Mesothelial cell of epicardium (in vitro differentiated cells): ENCODE data around the gene ZW10. TPM values are rescaled to one million over a fixed set of nuclear protein-coding genes. Genes with fewer than 3 reads are reported as not detected.
"Not testable (repeated sequence)": the region's sequence is repeated elsewhere in the genome, so short reads cannot be mapped to it uniquely, and the experiment has no call there.

Experiments
- DNase-seq, 2 experiments: peaks; one replicate each; pipeline ENCODE4 v3.0.0; 2021; ENCODE audit warnings: low spot score in 2 of 2; ENCODE audit not compliant: unreplicated experiment in 2 of 2
- H3K27ac Mint-ChIP-seq: 2 replicates; pipeline ENCODE4 v1.8.0; 2021; ENCODE audit warnings: mixed read lengths
- H3K27me3 Mint-ChIP-seq: 2 replicates; pipeline ENCODE4 v1.8.0; 2021; ENCODE audit warnings: low read depth, mixed read lengths
- H3K36me3 Mint-ChIP-seq: 2 replicates; pipeline ENCODE4 v1.8.0; 2021; ENCODE audit warnings: mixed read lengths
- H3K4me1 Mint-ChIP-seq: 2 replicates; pipeline ENCODE4 v1.8.0; 2021; ENCODE audit warnings: mixed read lengths
- H3K4me3 Mint-ChIP-seq: 2 replicates; pipeline ENCODE4 v1.8.0; 2021; ENCODE audit warnings: mild to moderate bottlenecking, moderate library complexity, mixed read lengths
- H3K9me3 Mint-ChIP-seq: 2 replicates; pipeline ENCODE4 v1.8.0; 2021; ENCODE audit warnings: mixed read lengths
- total RNA-seq: library from RNA; stranded (reverse); gene quantifications from 3 replicates; pipeline ENCODE4 v1.2.1, GENCODE V29; 2021
- TF ChIP-seq, protein P1 (sequence below): fragments of 200-600 bp; sonication (generic); IDR thresholded peaks from one replicate; pipeline ENCODE4 v1.5.0; 2021; ENCODE audit warnings: antibody characterized with exemption; ENCODE audit not compliant: unreplicated experiment

ZW10 gene
- total RNA-seq, 1 donor from 2014 or later = 18.7 TPM

DNA sequence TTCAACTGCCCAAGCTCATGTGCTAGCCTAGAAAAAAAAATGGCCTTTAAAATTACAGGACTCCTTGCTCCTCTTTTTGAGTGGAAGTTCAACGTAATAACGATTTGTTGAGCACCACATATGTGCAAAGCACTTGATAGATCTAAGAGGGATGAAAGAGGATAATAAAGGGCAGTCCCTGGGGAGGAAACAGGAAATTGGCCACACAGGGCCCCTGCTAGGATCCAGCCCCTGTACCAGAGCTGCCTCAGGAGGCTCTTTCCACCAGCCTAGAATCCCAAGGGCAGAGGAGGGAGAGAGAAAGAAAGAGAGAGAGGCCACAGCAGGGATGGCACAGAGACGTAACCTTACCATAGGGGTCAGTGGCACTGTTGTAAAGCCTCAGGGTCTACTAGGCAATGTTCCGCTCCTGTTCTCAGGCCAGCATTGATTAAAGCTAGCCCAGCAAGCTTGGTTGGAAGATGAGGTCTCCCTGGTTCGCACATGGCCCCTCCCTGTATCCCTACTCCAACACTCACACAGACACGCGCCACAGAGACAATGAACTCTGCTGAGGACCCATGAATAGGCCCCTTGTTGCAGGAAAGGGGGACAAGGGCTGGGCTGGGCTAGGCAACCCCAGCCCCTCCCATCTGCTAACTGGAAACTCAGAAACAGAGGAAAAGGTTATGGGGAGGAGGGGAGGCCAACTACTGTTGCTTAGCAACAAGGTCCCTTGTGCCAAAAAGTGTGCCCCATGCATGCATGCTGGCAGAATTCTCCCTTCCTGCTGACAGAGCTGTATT is 67.4 kb downstream of the ZW10 start, which contains the start of gene TMPRSS5:
Gene TMPRSS5, minus strand, starts transcription at position 438 of the 785 bp plus-strand sequence. Its CDS starts 84 bp downstream, at position 354.
- H3K36me3 Mint-ChIP-seq = peaks cover 11% of the 10 kb centered on the region
- TF ChIP-seq, protein P1, sequence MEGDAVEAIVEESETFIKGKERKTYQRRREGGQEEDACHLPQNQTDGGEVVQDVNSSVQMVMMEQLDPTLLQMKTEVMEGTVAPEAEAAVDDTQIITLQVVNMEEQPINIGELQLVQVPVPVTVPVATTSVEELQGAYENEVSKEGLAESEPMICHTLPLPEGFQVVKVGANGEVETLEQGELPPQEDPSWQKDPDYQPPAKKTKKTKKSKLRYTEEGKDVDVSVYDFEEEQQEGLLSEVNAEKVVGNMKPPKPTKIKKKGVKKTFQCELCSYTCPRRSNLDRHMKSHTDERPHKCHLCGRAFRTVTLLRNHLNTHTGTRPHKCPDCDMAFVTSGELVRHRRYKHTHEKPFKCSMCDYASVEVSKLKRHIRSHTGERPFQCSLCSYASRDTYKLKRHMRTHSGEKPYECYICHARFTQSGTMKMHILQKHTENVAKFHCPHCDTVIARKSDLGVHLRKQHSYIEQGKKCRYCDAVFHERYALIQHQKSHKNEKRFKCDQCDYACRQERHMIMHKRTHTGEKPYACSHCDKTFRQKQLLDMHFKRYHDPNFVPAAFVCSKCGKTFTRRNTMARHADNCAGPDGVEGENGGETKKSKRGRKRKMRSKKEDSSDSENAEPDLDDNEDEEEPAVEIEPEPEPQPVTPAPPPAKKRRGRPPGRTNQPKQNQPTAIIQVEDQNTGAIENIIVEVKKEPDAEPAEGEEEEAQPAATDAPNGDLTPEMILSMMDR = no peak
- no peak within 1 kb of the TSS for H3K4me3 Mint-ChIP-seq
- H3K27me3 Mint-ChIP-seq = no peaks in the 10 kb centered on the region
- peaks cover 37% of the 10 kb centered on the region for H3K9me3 Mint-ChIP-seq
- DNase-seq = no peak
- no peak within 1 kb of the TSS for H3K27ac Mint-ChIP-seq
- no peaks in the 10 kb centered on the region for H3K4me1 Mint-ChIP-seq

DNA sequence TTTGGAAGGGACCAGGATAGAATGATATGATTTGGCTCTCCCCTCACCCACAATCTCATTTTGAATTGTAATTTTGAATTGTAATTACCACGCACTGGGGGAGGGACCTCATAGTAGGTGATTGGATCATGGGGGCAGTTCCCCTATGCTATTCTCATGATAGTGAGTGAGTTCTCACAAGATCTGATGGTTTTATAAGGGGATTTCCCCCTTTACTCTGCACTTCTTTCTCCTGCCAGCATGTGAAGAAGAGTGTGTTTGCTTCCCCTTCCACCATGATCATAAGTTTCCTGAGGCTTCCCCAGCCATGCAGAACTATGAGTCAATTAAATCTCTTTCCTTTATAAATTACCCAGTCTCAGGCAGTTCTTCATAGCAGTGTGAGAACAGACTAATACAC is 69.9 kb downstream of the ZW10 start:
- H3K4me1 Mint-ChIP-seq, H3K27ac Mint-ChIP-seq, DNase-seq, H3K4me3 Mint-ChIP-seq, H3K27me3 Mint-ChIP-seq: not testable (repeated sequence)
- peaks cover 10% of the 10 kb centered on the region for H3K36me3 Mint-ChIP-seq
- peaks cover 16% of the 10 kb centered on the region for H3K9me3 Mint-ChIP-seq

DNA sequence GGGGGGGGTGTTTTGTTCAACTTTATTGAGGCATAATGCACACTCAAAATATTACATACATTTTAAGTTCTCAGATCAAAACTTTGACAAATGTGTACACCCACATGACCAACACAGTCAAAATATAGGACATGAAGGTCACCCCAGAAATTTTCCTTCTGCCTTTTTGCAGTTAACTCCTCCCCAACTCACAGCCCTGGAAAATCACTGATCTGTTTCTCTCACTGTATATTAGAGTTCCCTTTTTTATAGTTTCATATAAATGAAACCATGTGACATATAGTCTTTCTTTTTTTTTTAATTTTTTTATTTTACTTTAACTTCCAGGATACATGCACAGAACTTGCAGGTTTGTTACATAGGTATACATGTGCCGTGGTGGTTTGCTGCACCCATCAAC is 72.0 kb downstream of the ZW10 start:
- TF ChIP-seq, protein P1 = no peak
- Mint-ChIP-seq H3K27ac (no peak overlapping the region), H3K27me3 (no peaks in the 10 kb centered on the region), H3K36me3 (peaks cover 2% of the 10 kb centered on the region), H3K4me1 (no peaks in the 10 kb centered on the region), H3K9me3 (peaks cover 4% of the 10 kb centered on the region), H3K4me3 (no peak overlapping the region)
- no peak for DNase-seq

DNA sequence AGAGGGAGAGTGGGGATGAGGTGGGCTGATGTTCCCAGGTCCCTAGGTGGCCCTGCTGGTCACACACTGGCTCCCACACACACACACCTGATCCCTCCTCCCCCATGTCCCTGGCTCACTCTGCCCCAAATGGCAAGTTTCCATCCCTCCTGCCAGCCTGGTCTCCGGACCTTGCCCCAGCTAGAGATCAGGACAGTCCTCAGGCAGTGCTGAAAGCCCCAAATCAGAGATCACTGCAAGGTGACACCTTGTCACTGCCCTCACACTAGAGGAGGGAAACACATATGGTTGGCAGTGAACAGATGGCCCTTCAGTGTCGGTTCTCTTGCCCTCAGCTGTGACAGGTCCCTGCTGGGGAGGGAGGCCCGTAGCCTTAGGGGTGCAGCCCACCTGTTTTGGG is 75.0 kb downstream of the ZW10 start:
- Mint-ChIP-seq H3K9me3 (peaks cover 4% of the 10 kb centered on the region), H3K36me3 (peaks cover 4% of the 10 kb centered on the region), H3K4me3 (no peak overlapping the region), H3K27me3 (no peaks in the 10 kb centered on the region), H3K27ac (no peak overlapping the region), H3K4me1 (no peaks in the 10 kb centered on the region)
- TF ChIP-seq, protein P1 = no peak
- no peak for DNase-seq

DNA sequence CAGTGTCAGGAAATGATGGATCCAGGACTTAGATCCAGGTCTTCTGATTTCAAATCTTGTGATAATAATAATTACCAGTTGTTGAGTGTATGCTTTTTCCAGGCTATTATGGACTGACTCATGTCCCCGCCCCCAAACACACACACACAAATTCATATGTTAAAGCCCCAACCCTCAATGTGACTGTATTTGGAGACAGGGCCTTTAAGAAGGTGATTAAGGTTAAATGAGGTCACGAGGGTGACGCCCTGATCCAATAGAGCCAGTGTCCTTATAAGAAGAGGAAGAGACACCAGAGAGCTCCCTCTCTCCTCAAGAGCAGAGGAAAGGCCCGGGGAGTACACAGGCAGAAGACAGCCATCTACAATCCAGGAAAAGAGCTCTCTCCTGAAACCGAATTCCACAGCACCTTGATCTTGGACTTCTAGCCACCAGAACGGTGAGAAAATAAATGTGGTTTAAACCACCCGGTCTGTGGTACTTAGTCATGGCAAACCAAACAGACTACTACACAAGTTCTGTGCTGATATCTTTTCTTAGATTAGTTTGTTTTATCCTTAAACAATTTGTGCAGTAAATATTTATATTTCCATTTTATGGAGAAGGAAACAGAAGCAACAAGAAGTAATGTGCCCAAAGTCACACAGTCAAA is 75.6 kb downstream of the ZW10 start:
- no peak overlapping the region for H3K4me3 Mint-ChIP-seq
- no peaks in the 10 kb centered on the region for H3K27me3 Mint-ChIP-seq
- H3K4me1 Mint-ChIP-seq = no peaks in the 10 kb centered on the region
- H3K36me3 Mint-ChIP-seq = peaks cover 4% of the 10 kb centered on the region
- peaks cover 4% of the 10 kb centered on the region for H3K9me3 Mint-ChIP-seq
- DNase-seq = no peak
- H3K27ac Mint-ChIP-seq = no peak overlapping the region
- TF ChIP-seq, protein P1 = no peak

DNA sequence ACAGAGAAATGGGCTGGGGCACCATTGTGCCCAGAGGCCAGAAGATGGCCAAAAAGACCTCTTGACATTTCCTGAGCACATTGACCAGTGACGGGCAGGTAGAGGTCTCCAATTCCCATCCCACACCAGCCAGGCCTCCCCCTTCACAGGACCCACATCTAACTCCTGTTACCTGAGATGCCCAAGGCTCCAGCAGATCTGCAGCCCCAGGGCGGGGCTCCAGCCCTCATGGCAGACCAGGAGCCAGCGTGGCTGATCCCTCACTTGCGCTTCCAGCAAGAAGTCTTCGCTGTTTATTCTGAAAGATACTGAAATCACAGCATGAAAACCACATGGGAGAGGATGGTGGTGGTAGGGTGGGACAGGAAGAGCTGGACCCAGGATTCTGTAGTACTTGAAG is 76.4 kb downstream of the ZW10 start:
- DNase-seq = no peak
- no peak overlapping the region for H3K4me3 Mint-ChIP-seq
- H3K27me3 Mint-ChIP-seq = no peaks in the 10 kb centered on the region
- H3K27ac Mint-ChIP-seq = no peak overlapping the region
- H3K4me1 Mint-ChIP-seq = no peaks in the 10 kb centered on the region
- peaks cover 1% of the 10 kb centered on the region for H3K9me3 Mint-ChIP-seq
- peaks cover 2% of the 10 kb centered on the region for H3K36me3 Mint-ChIP-seq
- TF ChIP-seq, protein P1 = no peak
